AG09319 (cell line): ENCODE results near the gene ITK.
"Not testable (repeated sequence)": the region's sequence is repeated elsewhere in the genome, so short reads cannot be mapped to it uniquely, and the experiment has no call there.

Experiments used
- DNase-seq: peaks from one replicate; pipeline ENCODE4 v3.0.0-alpha.2; 2010; ENCODE audit warnings: low read depth; ENCODE audit errors: extremely low read depth
- TF ChIP-seq, protein P1 (sequence below): IDR thresholded peaks from 2 replicates; pipeline ENCODE4 v1.5.1; 2011; ENCODE audit warnings: low read depth, mild to moderate bottlenecking, inconsistent platforms, low read length, moderate library complexity

ITK gene

DNA sequence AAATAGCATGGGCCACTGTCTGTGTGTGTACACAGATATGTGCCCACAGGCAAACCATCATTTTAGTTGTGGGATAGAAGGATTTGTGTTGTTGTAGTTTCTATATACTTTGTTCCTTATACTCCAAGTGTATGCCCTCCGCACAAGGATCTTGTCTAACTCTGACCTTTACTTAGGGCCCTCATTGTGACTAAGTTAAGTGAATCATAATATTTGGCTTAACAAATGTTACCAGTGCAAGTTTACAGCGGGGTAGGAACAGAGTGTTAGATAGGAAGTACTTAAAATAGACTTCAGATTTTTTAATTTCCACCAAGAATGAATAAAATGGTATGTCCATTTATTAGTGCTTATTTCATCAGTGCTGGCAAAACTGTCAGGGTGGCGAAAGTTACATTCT lies 55.8 kb downstream of the ITK start:
- TF ChIP-seq, protein P1, sequence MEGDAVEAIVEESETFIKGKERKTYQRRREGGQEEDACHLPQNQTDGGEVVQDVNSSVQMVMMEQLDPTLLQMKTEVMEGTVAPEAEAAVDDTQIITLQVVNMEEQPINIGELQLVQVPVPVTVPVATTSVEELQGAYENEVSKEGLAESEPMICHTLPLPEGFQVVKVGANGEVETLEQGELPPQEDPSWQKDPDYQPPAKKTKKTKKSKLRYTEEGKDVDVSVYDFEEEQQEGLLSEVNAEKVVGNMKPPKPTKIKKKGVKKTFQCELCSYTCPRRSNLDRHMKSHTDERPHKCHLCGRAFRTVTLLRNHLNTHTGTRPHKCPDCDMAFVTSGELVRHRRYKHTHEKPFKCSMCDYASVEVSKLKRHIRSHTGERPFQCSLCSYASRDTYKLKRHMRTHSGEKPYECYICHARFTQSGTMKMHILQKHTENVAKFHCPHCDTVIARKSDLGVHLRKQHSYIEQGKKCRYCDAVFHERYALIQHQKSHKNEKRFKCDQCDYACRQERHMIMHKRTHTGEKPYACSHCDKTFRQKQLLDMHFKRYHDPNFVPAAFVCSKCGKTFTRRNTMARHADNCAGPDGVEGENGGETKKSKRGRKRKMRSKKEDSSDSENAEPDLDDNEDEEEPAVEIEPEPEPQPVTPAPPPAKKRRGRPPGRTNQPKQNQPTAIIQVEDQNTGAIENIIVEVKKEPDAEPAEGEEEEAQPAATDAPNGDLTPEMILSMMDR: no peak
- DNase-seq: no peak

- TF ChIP-seq, protein P1: no peak
- no peak for DNase-seq
These were observed 60.8 kb downstream of the ITK start for GRCh38 chr5:157241483-157241882.

- not testable (repeated sequence) for DNase-seq
These were observed 64.1 kb downstream of the ITK start for GRCh38 chr5:157244704-157245103.

DNA sequence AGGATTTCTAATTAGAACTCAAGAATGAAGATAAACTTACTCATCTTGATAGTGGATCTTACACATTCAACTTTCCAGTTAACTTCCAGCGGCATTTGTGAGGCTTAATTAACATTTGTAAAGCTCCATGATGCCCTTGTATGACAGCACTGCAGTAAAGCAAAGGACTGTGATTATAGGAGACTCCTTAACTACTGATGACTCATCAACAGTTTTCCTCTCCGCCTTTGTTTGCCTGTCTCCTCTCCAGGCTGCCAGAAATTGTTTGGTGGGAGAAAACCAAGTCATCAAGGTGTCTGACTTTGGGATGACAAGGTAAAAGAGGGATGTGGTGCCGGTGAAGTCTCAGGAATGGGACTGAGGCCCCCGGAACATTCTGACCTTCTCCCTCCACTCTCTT lies 64.8 kb downstream of the ITK start:
- no peak for DNase-seq
- TF ChIP-seq, protein P1: no peak

- DNase-seq: no peak
- TF ChIP-seq, protein P1: no peak
These were observed 65.2 kb downstream of the ITK start for GRCh38 chr5:157245886-157246285.

- DNase-seq: no peak
- TF ChIP-seq, protein P1: no peak
These were observed 66.6 kb downstream of the ITK start for GRCh38 chr5:157247267-157247666.

DNA sequence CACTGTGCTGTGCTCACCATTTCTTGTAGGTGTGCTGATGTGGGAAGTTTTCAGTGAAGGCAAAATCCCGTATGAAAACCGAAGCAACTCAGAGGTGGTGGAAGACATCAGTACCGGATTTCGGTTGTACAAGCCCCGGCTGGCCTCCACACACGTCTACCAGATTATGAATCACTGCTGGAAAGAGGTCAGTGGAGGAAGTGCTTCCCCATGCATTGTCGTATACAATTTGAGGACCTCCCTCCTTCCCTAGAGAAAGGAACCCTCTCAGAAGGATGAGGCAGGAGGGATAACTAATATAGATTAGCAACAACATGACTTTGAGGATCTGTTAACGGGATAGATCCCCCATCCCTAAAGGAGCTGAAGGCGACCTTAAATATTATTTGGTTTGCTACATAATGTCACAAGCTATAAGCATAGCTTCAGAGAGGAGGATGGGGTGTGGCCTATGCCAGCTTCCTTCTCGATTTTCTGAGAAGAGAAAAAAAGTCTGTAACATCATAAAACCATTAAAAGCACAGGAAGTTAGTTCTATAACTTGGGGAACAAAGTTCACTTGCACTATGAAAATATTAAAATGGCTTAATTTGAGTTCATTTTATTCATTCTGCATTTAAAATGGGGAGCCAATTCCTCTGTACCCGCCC lies 68.3 kb downstream of the ITK start:
- DNase-seq: no peak
- TF ChIP-seq, protein P1: no peak
